ENCODE data around the gene SLC16A12.

Gene SLC16A12

DNA sequence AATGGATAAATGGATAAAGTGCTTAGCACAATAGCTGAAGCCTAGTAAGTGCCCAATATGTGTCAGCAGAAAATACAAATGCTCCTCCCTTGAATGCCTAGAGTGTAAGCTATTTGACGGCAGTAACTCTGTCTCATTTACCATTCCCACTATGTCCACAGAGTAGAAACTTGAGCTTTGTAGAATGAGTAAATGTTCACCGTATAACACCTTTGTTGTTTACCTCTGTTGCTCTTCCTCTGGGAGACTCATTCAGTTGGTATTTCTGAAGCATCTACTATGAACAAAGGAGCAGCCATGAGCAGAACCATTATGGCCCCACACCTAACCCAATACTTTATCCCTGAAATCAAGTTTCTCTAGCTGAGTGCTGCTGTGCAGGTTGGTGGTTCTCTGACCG, 8.4 kb upstream of the SLC16A12 start:
- H3K4me1 ChIP-seq, result no peaks in the 10 kb centered on the region
- DNase-seq, result no peak
- H3K9me3 ChIP-seq, result no peaks in the 10 kb centered on the region
- no peaks in the 10 kb centered on the region for H3K27me3 ChIP-seq
- TF ChIP-seq, protein P1, sequence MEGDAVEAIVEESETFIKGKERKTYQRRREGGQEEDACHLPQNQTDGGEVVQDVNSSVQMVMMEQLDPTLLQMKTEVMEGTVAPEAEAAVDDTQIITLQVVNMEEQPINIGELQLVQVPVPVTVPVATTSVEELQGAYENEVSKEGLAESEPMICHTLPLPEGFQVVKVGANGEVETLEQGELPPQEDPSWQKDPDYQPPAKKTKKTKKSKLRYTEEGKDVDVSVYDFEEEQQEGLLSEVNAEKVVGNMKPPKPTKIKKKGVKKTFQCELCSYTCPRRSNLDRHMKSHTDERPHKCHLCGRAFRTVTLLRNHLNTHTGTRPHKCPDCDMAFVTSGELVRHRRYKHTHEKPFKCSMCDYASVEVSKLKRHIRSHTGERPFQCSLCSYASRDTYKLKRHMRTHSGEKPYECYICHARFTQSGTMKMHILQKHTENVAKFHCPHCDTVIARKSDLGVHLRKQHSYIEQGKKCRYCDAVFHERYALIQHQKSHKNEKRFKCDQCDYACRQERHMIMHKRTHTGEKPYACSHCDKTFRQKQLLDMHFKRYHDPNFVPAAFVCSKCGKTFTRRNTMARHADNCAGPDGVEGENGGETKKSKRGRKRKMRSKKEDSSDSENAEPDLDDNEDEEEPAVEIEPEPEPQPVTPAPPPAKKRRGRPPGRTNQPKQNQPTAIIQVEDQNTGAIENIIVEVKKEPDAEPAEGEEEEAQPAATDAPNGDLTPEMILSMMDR (IDR thresholded peaks at IDR 0.05; ENCODE audit: low read depth, low read length), result no peak
- H3K36me3 ChIP-seq, result no peaks in the 10 kb centered on the region
- H3K4me3 ChIP-seq (ENCODE audit: low read depth, low read length), result no peak overlapping the region

DNA sequence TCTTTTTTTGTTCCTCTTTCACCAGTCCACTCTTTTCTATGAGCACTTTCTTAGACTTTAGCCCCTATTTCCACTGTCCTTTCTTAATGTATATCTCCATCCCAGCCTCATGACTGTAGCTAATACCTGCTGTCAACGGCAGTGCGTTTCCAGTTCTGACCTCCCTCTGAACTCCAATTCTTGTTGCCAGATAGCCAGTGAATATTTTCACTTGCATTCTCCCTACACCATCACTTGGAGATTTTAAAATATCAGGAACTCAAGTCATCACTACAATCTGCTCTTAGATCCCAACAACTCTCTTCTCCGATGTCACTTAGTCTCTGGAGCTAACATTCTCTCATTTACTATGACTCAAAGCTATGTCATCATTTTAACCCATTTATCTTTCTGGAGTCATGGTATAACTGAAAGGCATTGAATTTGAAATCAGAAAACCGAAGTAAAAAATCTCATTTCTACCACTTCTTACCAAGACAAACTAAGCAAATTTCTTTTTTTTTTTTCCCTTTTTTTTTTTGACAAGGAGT, 5.1 kb upstream of the SLC16A12 start:
- TF ChIP-seq, protein P1 (IDR thresholded peaks at IDR 0.05; ENCODE audit: low read depth, low read length), result no peak
- H3K4me3 ChIP-seq (ENCODE audit: low read depth, low read length), result no peak overlapping the region
- no peaks in the 10 kb centered on the region for H3K36me3 ChIP-seq
- DNase-seq, result no peak
- H3K9me3 ChIP-seq, result no peaks in the 10 kb centered on the region
- H3K27me3 ChIP-seq, result peaks cover 6% of the 10 kb centered on the region
- no peaks in the 10 kb centered on the region for H3K4me1 ChIP-seq

DNA sequence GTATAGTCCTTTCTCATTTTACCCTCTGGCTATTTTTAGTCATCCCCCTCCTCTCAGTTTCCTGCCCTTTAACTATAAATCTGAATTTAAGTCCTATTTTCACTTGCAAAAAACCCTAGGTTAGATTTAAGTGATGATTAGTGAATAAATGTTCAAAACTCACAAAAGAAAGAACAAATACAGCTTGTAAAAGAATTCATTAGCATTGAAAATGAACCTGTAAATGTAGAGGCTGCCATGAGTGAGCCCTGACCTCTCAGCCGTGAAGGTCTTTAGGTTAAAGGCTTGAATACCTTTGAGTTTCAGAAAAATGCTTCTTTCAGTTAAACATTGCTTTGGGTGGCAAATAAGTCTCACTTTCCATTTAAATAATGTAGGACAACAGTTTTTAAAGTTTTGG, 2.0 kb upstream of the SLC16A12 start:
- no peak for DNase-seq
- Histone ChIP-seq H3K27me3 (peaks cover 18% of the 10 kb centered on the region), H3K9me3 (no peaks in the 10 kb centered on the region), H3K4me1 (no peaks in the 10 kb centered on the region), H3K36me3 (no peaks in the 10 kb centered on the region), H3K4me3 (ENCODE audit: low read depth, low read length) (no peak overlapping the region)
- TF ChIP-seq, protein P1 (IDR thresholded peaks at IDR 0.05; ENCODE audit: low read depth, low read length), result no peak

DNA sequence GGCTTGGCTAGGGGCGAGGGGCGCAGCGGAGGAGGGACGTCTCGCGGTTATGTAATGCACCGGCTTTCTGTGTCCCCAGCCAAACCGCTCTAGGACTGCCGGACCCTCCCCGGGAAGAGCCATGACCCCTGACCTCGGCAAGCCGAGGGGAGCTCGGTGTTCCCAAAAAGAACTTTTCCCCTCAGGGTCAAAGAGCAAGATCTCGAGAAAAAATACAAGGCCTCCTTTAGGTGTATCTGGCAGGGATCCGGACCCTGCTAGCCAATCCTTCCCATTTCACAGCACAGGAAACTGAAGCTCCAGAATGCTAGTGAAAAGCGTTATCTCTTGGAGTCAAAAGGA, 590 bp upstream of the SLC16A12 start:
- no peak overlapping the region for H3K4me3 ChIP-seq (ENCODE audit: low read depth, low read length)
- H3K36me3 ChIP-seq, result no peaks in the 10 kb centered on the region
- no peak for DNase-seq
- no peaks in the 10 kb centered on the region for H3K4me1 ChIP-seq
- H3K27me3 ChIP-seq, result peaks cover 18% of the 10 kb centered on the region
- H3K9me3 ChIP-seq, result no peaks in the 10 kb centered on the region
- TF ChIP-seq, protein P1 (IDR thresholded peaks at IDR 0.05; ENCODE audit: low read depth, low read length), result no peak

DNA sequence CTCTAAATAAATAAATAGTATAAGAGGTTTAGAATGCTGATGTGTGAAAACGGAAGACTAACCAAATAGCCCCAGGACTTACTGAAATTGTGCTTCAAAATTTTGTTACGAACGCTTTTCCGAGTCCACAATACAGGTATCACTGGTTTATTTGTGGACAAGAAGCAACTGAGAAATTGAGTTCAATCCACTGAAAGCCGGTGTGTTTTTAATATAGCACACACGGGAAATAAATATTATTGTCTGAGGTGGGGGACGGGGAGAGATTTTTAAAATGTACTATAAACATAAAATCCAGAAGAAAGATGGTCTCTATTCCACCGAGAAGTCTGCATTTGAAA, 598 bp downstream of the SLC16A12 start:
- TF ChIP-seq, protein P1 (IDR thresholded peaks at IDR 0.05; ENCODE audit: low read depth, low read length), result no peak
- Histone ChIP-seq H3K27me3 (peaks cover 21% of the 10 kb centered on the region), H3K4me1 (no peaks in the 10 kb centered on the region), H3K36me3 (no peaks in the 10 kb centered on the region), H3K4me3 (ENCODE audit: low read depth, low read length) (no peak overlapping the region; the same call in 1 of the 2 replicates), H3K9me3 (no peaks in the 10 kb centered on the region)
- no peak for DNase-seq

DNA sequence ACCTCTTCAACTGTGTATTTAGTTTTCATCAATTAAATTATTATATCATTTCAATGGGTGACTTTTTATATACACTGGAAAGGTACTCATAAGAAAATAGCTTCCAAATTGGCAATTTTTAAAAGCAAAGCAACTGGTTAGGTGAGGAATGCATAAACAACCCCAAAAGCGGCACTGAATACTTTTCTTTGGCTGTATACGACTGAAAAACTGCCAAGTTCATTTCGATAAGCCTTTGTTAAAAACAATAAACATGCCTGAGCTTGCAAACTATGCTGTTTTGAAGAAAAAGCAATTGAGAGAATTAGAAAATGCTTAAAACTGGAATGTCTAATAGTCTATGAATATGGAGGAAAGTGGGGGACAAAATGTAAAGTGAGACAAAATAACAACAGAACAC, 2.9 kb downstream of the SLC16A12 start:
- no peaks in the 10 kb centered on the region for H3K4me1 ChIP-seq
- H3K36me3 ChIP-seq, result no peaks in the 10 kb centered on the region
- DNase-seq, result no peak
- peaks cover 21% of the 10 kb centered on the region for H3K27me3 ChIP-seq
- TF ChIP-seq, protein P1 (IDR thresholded peaks at IDR 0.05; ENCODE audit: low read depth, low read length), result no peak
- no peak overlapping the region for H3K4me3 ChIP-seq (ENCODE audit: low read depth, low read length)
- H3K9me3 ChIP-seq, result no peaks in the 10 kb centered on the region
